SK-N-DZ (cell line): ENCODE data around the gene SNRK. TPM values are rescaled to one million over a fixed set of nuclear protein-coding genes. Genes with fewer than 3 reads are reported as not detected.

Experiments
- DNase-seq: peaks from one replicate; pipeline ENCODE4 v3.0.0-alpha.2; 2015; ENCODE audit warnings: low spot score
- polyA plus RNA-seq, 2 experiments: library from polyadenylated mRNA; depleted of rRNA; stranded (reverse); fragments of >200 nt; gene quantifications; 2 replicates each; pipeline ENCODE4 v1.2.3, GENCODE V29; 2014

SNRK gene
- 9.5 and 10.3 TPM in 2 replicates for polyA plus RNA-seq (2014; cell fraction: cytosol; rRNA removed)
- polyA plus RNA-seq (2014; cell fraction: nucleus; rRNA removed), result 10.2 and 12.4 TPM in 2 replicates

- peak; percentile 60 for DNase-seq
Observed at GRCh38 chr3:43286115-43286840, at the start of gene SNRK. TSS of gene SNRK (plus strand) at chr3:43286540. CDS start at chr3:43303204, 16,664 bp downstream.

GRCh38 chr3:43238801-43239200, 47.5 kb upstream of the SNRK start:
- no peak for DNase-seq

DNA sequence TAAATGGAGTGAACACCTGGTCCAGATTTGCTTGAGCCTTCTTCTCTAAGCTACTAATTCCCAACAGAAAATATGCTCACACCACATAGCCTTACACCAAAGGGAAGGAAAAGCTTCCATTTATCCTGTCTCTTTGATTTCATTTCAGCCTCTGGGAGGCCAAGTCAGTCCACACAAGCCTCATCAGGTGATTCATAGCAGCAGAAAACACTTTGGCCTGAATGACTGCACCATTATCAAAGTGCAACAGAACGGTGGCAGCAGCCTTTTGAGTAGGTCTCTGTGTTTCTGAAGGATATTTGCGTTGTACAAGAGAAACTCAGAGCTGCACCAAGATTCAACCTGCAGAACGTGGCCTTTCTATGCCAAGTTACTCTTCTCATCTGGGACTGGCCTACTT, 46.6 kb upstream of the SNRK start:
- no peak for DNase-seq

- no peak for DNase-seq
Observed at GRCh38 chr3:43243590-43244587, 42.5 kb upstream of the SNRK start.

GRCh38 chr3:43244694-43245093, 41.6 kb upstream of the SNRK start:
- no peak for DNase-seq

DNA sequence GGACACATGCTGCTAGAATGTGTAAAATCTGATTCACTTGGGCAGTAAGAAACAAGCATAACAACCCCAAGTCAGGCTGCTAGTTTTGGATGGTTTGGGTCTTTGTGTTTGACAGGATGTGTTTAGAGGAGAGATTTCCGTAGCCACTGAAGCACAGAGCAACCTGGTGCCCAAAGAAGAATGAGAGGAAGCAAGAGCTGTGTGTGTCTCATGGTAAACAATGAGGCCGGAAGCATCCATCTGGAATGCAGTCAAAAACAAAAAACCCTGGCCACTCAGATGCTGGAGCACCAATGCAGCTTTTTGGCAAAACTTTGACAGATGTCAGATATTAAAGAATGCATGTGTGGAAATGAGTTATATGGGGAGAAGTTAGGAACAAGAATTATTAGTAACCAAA, 39.4 kb upstream of the SNRK start:
- DNase-seq, result no peak

GRCh38 chr3:43247561-43248184, 38.7 kb upstream of the SNRK start:
- no peak for DNase-seq

DNA sequence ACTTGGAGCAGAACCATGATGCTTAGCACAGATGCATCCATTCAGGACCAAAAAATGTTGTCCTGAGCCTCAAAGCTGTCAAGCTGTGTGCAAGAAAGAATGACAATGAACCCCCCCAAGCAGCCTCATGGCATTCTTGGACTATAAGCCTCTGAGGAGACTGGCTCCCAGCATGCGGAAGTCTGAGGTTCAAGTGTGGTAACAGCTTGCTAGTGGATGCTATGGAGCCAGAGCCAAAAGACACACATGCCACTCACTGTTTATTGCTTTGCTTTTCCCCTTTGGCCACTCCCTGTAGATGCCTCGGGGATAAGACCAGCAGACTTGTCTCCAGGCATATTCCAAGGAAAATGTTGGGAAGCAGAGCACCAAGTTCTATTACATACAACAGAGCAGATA, 38.2 kb upstream of the SNRK start:
- DNase-seq, result no peak

DNA sequence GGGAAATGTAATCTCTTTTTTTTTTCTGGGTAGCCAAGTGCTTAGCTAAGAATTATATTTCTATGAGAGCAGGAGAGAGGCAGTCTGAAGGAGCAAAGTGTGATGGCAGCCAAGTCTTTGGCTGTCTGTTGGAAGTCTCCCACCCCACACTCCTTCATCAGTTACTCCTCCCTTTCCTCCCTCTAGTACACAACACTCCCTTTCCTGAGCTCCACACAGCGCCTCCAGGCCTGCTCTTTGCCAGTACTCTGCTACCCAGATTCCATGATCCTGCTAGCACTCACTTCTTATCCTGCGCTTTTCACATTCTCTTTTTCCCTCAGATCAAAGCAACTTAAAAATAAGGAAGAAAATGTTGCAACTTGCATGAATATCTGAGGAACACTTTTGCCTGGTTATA, 37.4 kb upstream of the SNRK start:
- no peak for DNase-seq

GRCh38 chr3:43249405-43249804, 36.9 kb upstream of the SNRK start:
- no peak for DNase-seq

- DNase-seq, result no peak
Observed at GRCh38 chr3:43253294-43253693, 33.0 kb upstream of the SNRK start.

DNA sequence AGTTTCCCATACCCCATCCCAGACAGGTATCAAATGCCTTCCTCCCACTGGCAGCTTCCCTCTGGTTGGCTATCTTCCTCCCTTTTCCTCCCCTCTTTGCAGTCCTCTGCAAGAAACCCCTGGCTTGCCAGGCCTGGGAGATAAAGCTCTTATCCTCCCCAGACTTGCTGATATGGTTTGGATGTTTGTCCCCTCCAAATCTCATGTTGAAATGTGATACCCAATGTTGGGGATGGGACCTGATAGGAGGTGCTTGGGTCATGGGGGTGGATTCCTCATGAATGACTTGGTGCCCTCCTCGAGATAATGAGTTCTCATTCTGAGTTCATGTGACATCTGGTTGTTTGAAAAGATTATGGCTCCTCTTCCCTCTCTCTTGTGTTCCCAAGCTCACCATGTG, 32.2 kb upstream of the SNRK start:
- no peak for DNase-seq

GRCh38 chr3:43255662-43256061, 30.7 kb upstream of the SNRK start:
- DNase-seq, result no peak

DNA sequence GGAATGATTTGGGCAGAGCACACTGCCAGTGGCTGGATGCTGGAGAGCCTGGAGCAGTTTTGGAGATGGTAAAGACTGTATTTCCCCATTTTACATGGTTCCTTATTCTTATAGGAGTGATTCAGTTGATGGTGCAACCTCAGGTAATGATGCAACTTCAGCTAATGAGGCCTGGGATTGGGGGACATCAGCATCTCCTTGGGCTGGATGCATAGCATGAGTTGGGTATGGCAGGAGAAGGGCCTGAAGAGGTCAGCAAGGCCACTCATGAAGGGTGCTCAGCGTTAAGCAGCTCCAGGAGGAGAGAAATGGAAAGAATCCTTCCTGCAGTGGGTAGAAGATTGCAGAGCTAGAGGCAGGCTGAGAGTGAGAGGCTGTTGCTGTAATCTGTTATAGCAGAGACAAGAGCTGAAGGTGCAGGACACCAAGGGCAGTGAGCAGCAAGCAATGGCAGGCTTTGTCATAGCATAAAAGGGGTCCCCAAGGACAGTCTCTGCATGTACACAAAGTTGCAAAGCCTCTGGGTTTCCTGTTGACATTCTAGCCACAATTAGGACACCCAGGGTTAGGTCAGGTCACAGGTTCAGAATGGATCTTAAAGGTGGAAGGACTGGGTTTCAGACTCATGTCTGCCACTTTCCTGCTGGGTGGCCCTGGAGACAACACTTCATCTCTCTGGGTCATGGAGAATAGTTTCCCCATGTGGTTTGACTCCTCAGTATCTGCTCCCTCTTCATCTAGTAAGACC, 29.5 kb upstream of the SNRK start:
- no peak for DNase-seq

DNA sequence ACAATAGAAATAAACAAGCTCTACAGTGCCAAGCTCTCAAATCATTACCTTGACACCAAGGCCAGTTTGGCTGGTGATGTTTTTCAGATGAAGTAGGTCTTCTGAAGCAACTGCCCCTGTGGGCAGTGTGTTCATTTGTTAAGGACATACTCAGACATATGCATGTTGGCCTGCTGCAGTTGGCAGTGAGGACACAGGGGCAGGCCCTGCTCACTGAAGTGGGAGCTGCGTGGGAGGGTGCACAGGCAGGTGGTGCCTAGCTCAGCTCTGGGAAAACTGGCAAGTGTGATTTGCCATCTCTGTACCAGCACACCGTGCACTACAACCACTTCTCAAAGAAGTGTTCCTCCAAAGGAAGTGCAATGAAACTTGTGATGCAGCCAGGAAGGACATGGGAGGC, 28.5 kb upstream of the SNRK start:
- DNase-seq, result no peak

DNA sequence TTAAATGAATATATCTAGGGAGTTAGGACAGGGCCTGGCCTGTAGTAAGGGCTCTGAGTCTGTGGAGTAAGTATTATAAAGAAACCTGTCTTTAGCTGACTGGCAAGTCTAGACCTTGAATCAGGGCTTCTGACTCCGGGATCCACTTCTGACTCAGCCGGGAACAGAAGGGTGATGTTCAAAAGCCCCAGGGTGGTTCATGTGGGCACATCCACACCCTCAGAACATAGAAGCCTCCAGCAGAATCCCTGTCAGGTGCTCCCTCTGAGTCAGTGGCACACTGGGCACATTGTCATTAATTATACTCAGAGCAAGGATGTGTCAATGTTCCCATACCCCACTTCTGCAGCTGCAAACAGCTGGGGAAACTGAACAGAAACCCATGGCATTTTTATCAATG, 26.7 kb upstream of the SNRK start:
- no peak for DNase-seq

DNA sequence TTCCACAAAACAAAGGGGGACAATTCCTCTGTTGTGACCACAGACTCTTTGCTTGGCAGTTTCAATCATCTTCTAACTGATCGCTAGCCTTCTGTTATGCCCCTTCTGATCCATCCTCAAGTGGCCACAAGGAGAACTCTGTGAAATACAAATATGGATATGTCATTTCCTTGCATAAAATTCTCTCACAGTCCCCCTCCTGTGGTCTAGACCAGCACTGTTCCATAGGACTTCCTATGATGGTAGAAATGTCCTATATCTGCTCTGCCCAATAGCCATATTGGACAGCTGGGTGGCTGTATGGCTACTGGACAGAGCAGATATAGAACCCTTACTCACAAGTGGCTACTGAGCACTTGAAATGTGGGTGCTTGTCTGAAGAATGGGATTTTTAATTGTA, 25.9 kb upstream of the SNRK start:
- no peak for DNase-seq

GRCh38 chr3:43262194-43262593, 24.1 kb upstream of the SNRK start:
- no peak for DNase-seq

GRCh38 chr3:43266451-43266850, 19.9 kb upstream of the SNRK start:
- DNase-seq, result no peak

- DNase-seq, result no peak
Observed at GRCh38 chr3:43266995-43267394, 19.3 kb upstream of the SNRK start.

GRCh38 chr3:43268636-43269035, 17.7 kb upstream of the SNRK start:
- no peak for DNase-seq
